Measurements from ENCODE around the gene KRTAP10-4. TPM values are rescaled to one million over a fixed set of nuclear protein-coding genes. Genes with fewer than 3 reads are reported as not detected.

KRTAP10-4 gene
- total and polyA plus RNA-seq, 10 of the 15 experiments (the other 5 are each of a cell fraction or from before 2014, with no cell fraction given): not detected

- no peaks in the 10 kb centered on the region for H3K4me1 ChIP-seq (ENCODE audit: control insufficient read depth, insufficient read depth, low read length)
- no peak for ATAC-seq
- no peak overlapping the region for H3K4me3 ChIP-seq
- intact Hi-C loops (cut with micrococcal nuclease; ENCODE audit: unreplicated experiment): no loop called here
- no peak for TF ChIP-seq YY1 (IDR thresholded peaks at IDR 0.05; ENCODE audit: low read depth, low read length)
- TF ChIP-seq GATAD2B (conservative IDR thresholded peaks at IDR 0.05; ENCODE audit: low read depth): no peak
- no peak for TF ChIP-seq RELA (IDR thresholded peaks at IDR 0.05; ENCODE audit: borderline replicate concordance, partially characterized antibody)
- TF ChIP-seq KDM1A (IDR thresholded peaks at IDR 0.05; ENCODE audit: borderline replicate concordance): no peak
- TF ChIP-seq CHD4 (IDR thresholded peaks at IDR 0.05): no peak
- TF ChIP-seq USF1 (IDR thresholded peaks at IDR 0.05; ENCODE audit: borderline replicate concordance, extremely low read length, insufficient read depth, low read depth, low read length): no peak
- H3K9me3 ChIP-seq (replicated peaks; ENCODE audit: control insufficient read depth, insufficient read depth, low read length): no peaks in the 10 kb centered on the region; the same call in 2 of the 3 replicates
- in situ Hi-C loops (cut with MboI): no loop called here
- ChIA-PET CTCF (no interaction called here), POLR2A (no interaction called here), RAD21 (ENCODE audit: unreplicated experiment) (no interaction called here), SMC1A (ENCODE audit: uncharacterized antibody, unreplicated experiment) (no interaction called here)
- H3K36me3 ChIP-seq (ENCODE audit: control insufficient read depth in 2 of 2, insufficient read depth in 2 of 2, low read length in 1 of 2): no peaks in the 10 kb centered on the region
- H3K79me2 ChIP-seq (ENCODE audit: control insufficient read depth, insufficient read depth, low read length): no peaks in the 10 kb centered on the region
- 36% methylated on average over 23 of the region's 23 CpGs for WGBS (ENCODE audit: insufficient coverage, insufficient replicate concordance, low lambda C conversion rate, missing lambda C conversion rate)
- FAIRE-seq: no peak
- H3K27ac ChIP-seq (ENCODE audit: control insufficient read depth, insufficient read depth): no peak overlapping the region
- H2AFZ ChIP-seq (ENCODE audit: control insufficient read depth, low read depth, low read length): no peak overlapping the region
- no peaks in the 10 kb centered on the region for H4K20me1 ChIP-seq (ENCODE audit: control insufficient read depth, insufficient read depth)
- no peak for DNase-seq (ENCODE audit: low read depth, low spot score)
- H3K9ac ChIP-seq (ENCODE audit: control insufficient read depth, insufficient read depth, low read length): no peak overlapping the region
- no peaks in the 10 kb centered on the region for H3K27me3 ChIP-seq (replicated peaks in 1 of 2; ENCODE audit: control insufficient read depth in 2 of 2, insufficient read depth in 2 of 2, low read length in 1 of 2)
- H3K4me2 ChIP-seq (ENCODE audit: control insufficient read depth, insufficient read depth): no peak overlapping the region
- BruUV-seq (replicated peaks): no TSS peak
Measured at GRCh38 chr21:44601596-44602462, 28.3 kb downstream of the KRTAP10-4 start.

GRCh38 chr21:44602463-44602850, 28.9 kb downstream of the KRTAP10-4 start:
- ChIA-PET CTCF (no interaction called here), RAD21 (ENCODE audit: unreplicated experiment) (no interaction called here), SMC1A (ENCODE audit: uncharacterized antibody, unreplicated experiment) (no interaction called here), POLR2A (no interaction called here)
- BruUV-seq (replicated peaks): no TSS peak
- in situ Hi-C loops (cut with MboI): no loop called here
- intact Hi-C loops (cut with micrococcal nuclease; ENCODE audit: unreplicated experiment): no loop called here
- Histone ChIP-seq H3K36me3 (ENCODE audit: control insufficient read depth in 2 of 2, insufficient read depth in 2 of 2, low read length in 1 of 2) (no peaks in the 10 kb centered on the region), H3K4me3 (no peak overlapping the region), H4K20me1 (ENCODE audit: control insufficient read depth, insufficient read depth) (no peaks in the 10 kb centered on the region), H3K27me3 (replicated peaks in 1 of 2; ENCODE audit: control insufficient read depth in 2 of 2, insufficient read depth in 2 of 2, low read length in 1 of 2) (no peaks in the 10 kb centered on the region), H2AFZ (ENCODE audit: control insufficient read depth, low read depth, low read length) (no peak overlapping the region), H3K27ac (ENCODE audit: control insufficient read depth, insufficient read depth) (no peak overlapping the region), H3K4me2 (ENCODE audit: control insufficient read depth, insufficient read depth) (no peak overlapping the region), H3K4me1 (ENCODE audit: control insufficient read depth, insufficient read depth, low read length) (no peaks in the 10 kb centered on the region), H3K9ac (ENCODE audit: control insufficient read depth, insufficient read depth, low read length) (no peak overlapping the region), H3K79me2 (ENCODE audit: control insufficient read depth, insufficient read depth, low read length) (no peaks in the 10 kb centered on the region), H3K9me3 (replicated peaks; ENCODE audit: control insufficient read depth, insufficient read depth, low read length) (no peaks in the 10 kb centered on the region; the same call in 2 of the 3 replicates)
- 42% methylated on average over 20 of the region's 21 CpGs for WGBS (ENCODE audit: insufficient coverage, insufficient replicate concordance, low lambda C conversion rate, missing lambda C conversion rate)
- ATAC-seq (no peak), DNase-seq (ENCODE audit: low read depth, low spot score) (no peak), FAIRE-seq (no peak)
- no peak for TF ChIP-seq SREBF1 (IDR thresholded peaks at IDR 0.05; ENCODE audit: low read length)
- TF ChIP-seq RAD51 (IDR thresholded peaks at IDR 0.05): no peak
- TF ChIP-seq DPF2 (IDR thresholded peaks at IDR 0.05): no peak

All from GM12878 (cell line).